ENCODE data around the gene PIP4K2A.
A peak's percentile ranks its signal among the peaks of the same experiment; 100 is the strongest.

The PIP4K2A gene

DNA sequence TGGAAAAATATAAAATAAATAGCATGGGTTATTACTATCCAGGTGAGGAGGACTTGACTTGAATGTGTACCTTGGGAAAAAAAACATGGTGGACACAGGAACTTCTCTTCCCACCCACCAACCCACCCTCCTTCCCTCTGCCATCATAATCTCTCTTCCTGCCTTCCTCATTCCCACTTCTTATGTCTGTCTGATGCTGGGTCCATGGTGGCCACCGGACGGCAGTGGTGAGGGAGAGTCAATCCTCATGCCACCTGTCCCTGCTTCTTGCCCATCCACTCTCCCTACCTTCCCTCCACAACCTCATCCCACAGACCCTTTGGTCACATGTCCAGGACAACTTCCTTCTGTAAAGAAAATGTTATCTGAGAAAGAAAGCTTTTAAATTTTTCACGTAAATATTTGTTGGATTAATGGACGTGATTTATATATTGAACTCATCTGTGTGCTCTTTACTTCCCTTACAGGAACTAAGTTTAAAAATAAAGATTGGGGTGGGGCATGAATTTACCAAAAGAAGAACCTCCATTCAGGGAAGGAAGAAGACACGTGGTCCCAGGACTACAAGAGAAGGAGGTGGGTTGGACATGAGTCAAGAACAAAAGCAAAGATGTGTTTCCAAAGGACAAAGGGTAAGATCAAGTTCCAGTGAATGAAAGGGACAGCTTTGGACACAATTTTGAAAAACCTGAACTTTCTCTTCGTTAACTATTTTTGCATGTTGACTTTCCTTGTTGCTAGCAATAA is 104.5 kb downstream of the PIP4K2A start:
- no peak for DNase-seq (ENCODE audit: low read depth)
- TF ChIP-seq CTCF (IDR thresholded peaks at IDR 0.05; ENCODE audit: low read depth, low read length, missing control alignments), result no peak
- no peak overlapping the region for H3K4me3 ChIP-seq (ENCODE audit: low read depth, low read length)

DNA sequence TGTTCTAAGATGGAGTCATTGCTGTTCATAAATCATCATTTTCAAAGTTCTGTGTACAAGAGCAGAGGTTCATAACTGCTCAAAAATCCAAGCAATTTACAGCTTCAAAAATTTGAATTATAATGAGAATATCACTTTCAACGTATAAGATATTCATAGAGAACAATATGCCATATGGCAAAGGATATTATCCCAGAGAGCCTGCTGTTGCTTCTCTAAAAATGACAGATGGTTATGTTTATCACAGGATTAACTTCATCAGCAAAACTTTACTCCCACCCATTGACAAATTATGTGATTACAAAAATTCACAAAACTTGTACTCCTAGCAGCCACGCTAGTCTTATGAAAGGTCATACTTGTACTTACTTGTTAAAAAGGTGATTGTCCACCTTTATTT is 105.1 kb downstream of the PIP4K2A start:
- no peak for DNase-seq (ENCODE audit: low read depth)
- TF ChIP-seq CTCF (IDR thresholded peaks at IDR 0.05; ENCODE audit: low read depth, low read length, missing control alignments), result no peak
- H3K4me3 ChIP-seq (ENCODE audit: low read depth, low read length), result no peak overlapping the region

- H3K4me3 ChIP-seq (ENCODE audit: low read depth, low read length), result no peak overlapping the region
- DNase-seq (ENCODE audit: low read depth), result no peak
- TF ChIP-seq CTCF (IDR thresholded peaks at IDR 0.05; ENCODE audit: low read depth, low read length, missing control alignments), result no peak
Observed at GRCh38 chr10:22607261-22607660, 107.1 kb downstream of the PIP4K2A start.

- DNase-seq (ENCODE audit: low read depth), result peak; percentile 88
- TF ChIP-seq CTCF (IDR thresholded peaks at IDR 0.05; ENCODE audit: low read depth, low read length, missing control alignments), result no peak
- H3K4me3 ChIP-seq (ENCODE audit: low read depth, low read length), result no peak overlapping the region; the same call in 1 of the 2 replicates
Observed at GRCh38 chr10:22606164-22606614, 108.2 kb downstream of the PIP4K2A start.

GRCh38 chr10:22605168-22605567 is 109.2 kb downstream of the PIP4K2A start:
- H3K4me3 ChIP-seq (ENCODE audit: low read depth, low read length), result no peak overlapping the region; the same call in 1 of the 2 replicates
- TF ChIP-seq CTCF (IDR thresholded peaks at IDR 0.05; ENCODE audit: low read depth, low read length, missing control alignments), result no peak
- no peak for DNase-seq (ENCODE audit: low read depth)

- no peak for TF ChIP-seq CTCF (IDR thresholded peaks at IDR 0.05; ENCODE audit: low read depth, low read length, missing control alignments)
- DNase-seq (ENCODE audit: low read depth), result no peak
- no peak overlapping the region for H3K4me3 ChIP-seq (ENCODE audit: low read depth, low read length)
Observed at GRCh38 chr10:22604344-22605126, 109.8 kb downstream of the PIP4K2A start.

Measured in GM12864 (cell line).